ENCODE results near the gene QRICH1. TPM values are rescaled to one million over a fixed set of nuclear protein-coding genes. Genes with fewer than 3 reads are reported as not detected.

The QRICH1 gene
- total and polyA plus RNA-seq, 12 donors: 46.2 to 101 (median 78.9) TPM

DNA sequence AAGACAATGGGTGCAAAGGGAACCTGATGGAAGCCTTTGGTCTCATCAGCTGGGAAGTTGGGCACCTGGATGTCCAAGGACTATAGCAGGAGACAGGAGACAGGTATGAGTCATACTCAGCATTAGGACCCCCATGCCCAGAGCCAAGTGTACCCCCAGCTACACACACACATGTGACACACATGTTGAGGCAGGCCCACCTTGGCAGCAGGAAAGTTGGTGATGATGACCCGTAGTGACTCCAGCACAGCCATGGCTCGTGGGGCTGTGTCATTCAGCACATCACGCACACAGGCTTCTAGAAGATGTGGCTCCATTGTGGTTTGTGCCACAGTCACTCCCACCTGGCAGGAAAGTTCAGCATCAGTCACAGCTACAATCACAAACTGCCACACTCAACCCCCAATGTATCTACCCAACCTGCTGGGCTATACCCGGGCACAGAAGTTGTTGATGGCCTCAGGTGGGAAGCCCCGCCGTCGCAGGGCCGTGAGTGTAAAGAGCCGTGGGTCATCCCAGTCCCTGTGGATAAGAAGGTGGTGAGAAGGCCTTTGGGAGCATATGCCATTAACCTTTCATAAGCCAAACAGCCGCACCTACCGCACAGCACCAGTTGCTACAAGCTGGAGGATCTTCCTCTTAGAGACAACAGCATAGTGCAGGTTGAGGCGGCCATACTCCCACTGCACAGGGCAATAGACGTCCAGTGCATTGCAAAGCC is 5.2 kb upstream of the QRICH1 start:
- Histone ChIP-seq H3K4me3 (no peak overlapping the region), H3K27me3 (no peaks in the 10 kb centered on the region), H3K9me3 (replicated peaks in 1 of 3) (no peaks in the 10 kb centered on the region), H3K36me3 (replicated peaks in 1 of 2) (peaks cover 0 to 69% of the 10 kb centered on the region in 2 donors), H3K4me1 (replicated peaks in 1 of 2) (peaks cover 15 to 22% of the 10 kb centered on the region in 2 donors), H3K27ac (peak overlapping the region in 3 of 5 donors; percentile 24 to 47 (median 44))
- intact Hi-C loops (cut with DNase I): no loop called here
- TF ChIP-seq, protein P1, sequence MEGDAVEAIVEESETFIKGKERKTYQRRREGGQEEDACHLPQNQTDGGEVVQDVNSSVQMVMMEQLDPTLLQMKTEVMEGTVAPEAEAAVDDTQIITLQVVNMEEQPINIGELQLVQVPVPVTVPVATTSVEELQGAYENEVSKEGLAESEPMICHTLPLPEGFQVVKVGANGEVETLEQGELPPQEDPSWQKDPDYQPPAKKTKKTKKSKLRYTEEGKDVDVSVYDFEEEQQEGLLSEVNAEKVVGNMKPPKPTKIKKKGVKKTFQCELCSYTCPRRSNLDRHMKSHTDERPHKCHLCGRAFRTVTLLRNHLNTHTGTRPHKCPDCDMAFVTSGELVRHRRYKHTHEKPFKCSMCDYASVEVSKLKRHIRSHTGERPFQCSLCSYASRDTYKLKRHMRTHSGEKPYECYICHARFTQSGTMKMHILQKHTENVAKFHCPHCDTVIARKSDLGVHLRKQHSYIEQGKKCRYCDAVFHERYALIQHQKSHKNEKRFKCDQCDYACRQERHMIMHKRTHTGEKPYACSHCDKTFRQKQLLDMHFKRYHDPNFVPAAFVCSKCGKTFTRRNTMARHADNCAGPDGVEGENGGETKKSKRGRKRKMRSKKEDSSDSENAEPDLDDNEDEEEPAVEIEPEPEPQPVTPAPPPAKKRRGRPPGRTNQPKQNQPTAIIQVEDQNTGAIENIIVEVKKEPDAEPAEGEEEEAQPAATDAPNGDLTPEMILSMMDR (IDR thresholded peaks at IDR 0.05): no peak
- no peak for TF ChIP-seq POLR2A (IDR thresholded peaks at IDR 0.05)
- no peak for DNase-seq
- 92 to 100% (median 93%) methylated on average over 3 to 13 of the region's 13 CpGs for WGBS, 4 donors

DNA sequence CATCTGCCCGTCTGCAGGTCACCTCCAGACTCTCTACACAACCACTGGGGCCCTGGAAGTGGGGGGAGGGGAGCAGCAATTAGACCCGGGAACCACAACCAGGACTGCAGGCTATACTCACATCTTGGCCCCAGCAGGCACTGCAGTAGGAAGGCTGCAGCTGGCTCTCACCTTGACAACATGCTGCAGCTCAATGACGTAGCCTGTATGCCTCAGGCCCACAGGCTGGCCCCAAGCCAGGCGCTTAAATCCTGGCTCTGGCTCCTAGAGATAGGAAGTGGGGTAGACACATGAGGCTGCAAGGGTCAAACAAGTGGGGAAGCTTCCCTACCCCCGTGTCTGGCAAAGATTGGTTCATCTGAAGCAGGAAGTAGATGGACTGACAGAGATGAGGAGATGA is 4.6 kb upstream of the QRICH1 start:
- no peaks in the 10 kb centered on the region for H3K9me3 ChIP-seq (replicated peaks in 1 of 3)
- peaks cover 9 to 16% of the 10 kb centered on the region in 2 donors for H3K4me1 ChIP-seq (replicated peaks in 1 of 2)
- intact Hi-C loops (cut with DNase I): no loop called here
- peak overlapping the region in 3 of 5 donors; percentile 24 to 47 (median 44) for H3K27ac ChIP-seq
- DNase-seq: peak; percentile 71 to 91 (median 82)
- H3K27me3 ChIP-seq: no peaks in the 10 kb centered on the region
- 22 to 39% (median 35%) methylated on average over 2 to 5 of the region's 5 CpGs for WGBS, 4 donors
- TF ChIP-seq, protein P1 (IDR thresholded peaks at IDR 0.05): no peak
- TF ChIP-seq POLR2A (IDR thresholded peaks at IDR 0.05): no peak
- no peak overlapping the region for H3K4me3 ChIP-seq
- peaks cover 0 to 69% of the 10 kb centered on the region in 2 donors for H3K36me3 ChIP-seq (replicated peaks in 1 of 2)

DNA sequence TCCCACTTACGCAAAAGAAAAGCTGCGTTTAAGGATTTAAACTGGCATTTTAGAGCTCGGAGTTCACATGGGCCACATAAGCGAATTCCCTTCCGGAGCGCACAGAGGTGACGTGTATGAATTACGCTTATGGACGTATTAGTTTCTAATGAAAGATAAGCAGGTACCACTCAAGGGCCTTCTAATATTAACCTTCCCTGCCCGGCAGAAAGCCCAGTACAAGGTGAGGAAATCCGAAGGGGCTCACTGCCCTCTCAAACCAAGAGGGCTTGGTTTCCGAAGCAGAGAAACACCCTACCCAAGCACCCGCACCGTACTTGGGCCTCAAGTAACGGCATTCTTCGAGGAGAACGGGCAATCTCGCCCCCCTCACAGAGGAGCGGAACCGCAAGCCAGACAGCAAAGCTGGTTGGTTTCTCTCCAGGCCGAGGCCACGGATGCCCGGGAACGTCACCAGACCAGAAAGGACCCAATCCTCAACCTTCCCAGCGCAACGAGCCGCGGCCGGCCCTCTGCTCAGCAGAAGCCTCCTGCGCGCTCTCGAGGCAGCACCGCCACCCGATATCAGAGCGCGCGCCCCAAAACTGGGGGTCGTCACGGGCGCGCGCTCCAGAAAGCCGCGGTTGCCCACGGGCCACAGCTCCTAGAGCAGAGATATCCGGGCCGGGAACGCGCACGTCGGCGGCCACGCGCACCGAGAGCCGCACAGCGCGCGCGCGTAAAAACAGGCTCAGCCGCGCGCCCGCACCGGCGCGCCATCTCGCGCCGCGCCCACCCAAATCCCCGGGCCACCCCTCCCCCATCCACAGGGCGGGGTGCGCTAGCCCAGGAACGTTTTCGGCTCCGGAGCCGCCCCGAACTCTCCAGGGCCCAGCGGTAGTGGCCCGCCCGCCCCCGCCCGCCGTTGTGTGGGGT is 676 bp downstream of the QRICH1 start:
- no peaks in the 10 kb centered on the region for H3K27me3 ChIP-seq
- no peaks in the 10 kb centered on the region for H3K9me3 ChIP-seq (replicated peaks in 1 of 3)
- peak overlapping the region; percentile 79 to 94 (median 92) for H3K4me3 ChIP-seq
- peaks cover 0 to 21% of the 10 kb centered on the region in 2 donors for H3K36me3 ChIP-seq (replicated peaks in 1 of 2)
- intact Hi-C loops (cut with DNase I): no loop called here
- TF ChIP-seq, protein P1 (IDR thresholded peaks at IDR 0.05): no peak
- peak in 1 of 2 donors; percentile 51 for TF ChIP-seq POLR2A (IDR thresholded peaks at IDR 0.05)
- H3K27ac ChIP-seq: peak overlapping the region; percentile 86 to 98 (median 96)
- H3K4me1 ChIP-seq (replicated peaks in 1 of 2): peaks cover 21 to 47% of the 10 kb centered on the region in 2 donors
- 0 to 1% (median 0%) methylated on average over 21 to 86 of the region's 86 CpGs for WGBS, 4 donors
- peak; percentile 77 to 88 (median 81) for DNase-seq

DNA sequence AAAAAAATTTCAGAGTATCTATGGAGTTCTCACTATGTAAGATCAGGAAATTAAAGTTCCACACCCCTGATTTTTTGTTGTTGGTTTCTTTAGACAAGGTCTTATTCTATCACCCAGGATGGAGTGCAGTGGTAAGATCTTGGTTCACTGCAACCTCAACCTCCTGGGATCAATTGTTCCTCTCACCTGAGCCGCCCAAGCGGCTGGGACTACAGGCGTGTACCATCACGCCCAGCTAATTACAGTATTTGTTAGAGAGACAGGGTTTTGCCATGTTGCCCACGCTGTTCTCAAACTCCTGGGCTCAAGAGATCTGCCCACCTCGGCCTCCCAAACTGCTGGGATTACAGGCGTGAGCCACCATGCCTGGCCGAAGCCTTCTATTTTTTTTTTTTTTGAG is 12.4 kb downstream of the QRICH1 start:
- H3K9me3 ChIP-seq (replicated peaks in 1 of 3): no peaks in the 10 kb centered on the region
- H3K4me3 ChIP-seq: no peak overlapping the region
- 92 to 99% (median 94%) methylated on average over 7 to 8 of the region's 8 CpGs for WGBS, 4 donors
- no peak for DNase-seq
- peaks cover 0 to 23% of the 10 kb centered on the region in 2 donors for H3K36me3 ChIP-seq (replicated peaks in 1 of 2)
- TF ChIP-seq, protein P1 (IDR thresholded peaks at IDR 0.05): no peak
- no peak for TF ChIP-seq POLR2A (IDR thresholded peaks at IDR 0.05)
- peaks cover 0 to 5% of the 10 kb centered on the region in 2 donors for H3K4me1 ChIP-seq (replicated peaks in 1 of 2)
- intact Hi-C loops (cut with DNase I): no loop called here
- H3K27me3 ChIP-seq: no peaks in the 10 kb centered on the region
- H3K27ac ChIP-seq: no peak overlapping the region
